ENCODE results near the gene CCDC179. TPM values are rescaled to one million over a fixed set of nuclear protein-coding genes. Genes with fewer than 3 reads are reported as not detected.

The CCDC179 gene
- total RNA-seq, 1 donor, result not detected

- peak overlapping the region; percentile 69 for H3K4me2 ChIP-seq (ENCODE audit: insufficient read depth, low read length)
- peaks cover 6% of the 10 kb centered on the region for H3K79me2 ChIP-seq (ENCODE audit: insufficient read depth, low read length)
- TF ChIP-seq, protein P1, sequence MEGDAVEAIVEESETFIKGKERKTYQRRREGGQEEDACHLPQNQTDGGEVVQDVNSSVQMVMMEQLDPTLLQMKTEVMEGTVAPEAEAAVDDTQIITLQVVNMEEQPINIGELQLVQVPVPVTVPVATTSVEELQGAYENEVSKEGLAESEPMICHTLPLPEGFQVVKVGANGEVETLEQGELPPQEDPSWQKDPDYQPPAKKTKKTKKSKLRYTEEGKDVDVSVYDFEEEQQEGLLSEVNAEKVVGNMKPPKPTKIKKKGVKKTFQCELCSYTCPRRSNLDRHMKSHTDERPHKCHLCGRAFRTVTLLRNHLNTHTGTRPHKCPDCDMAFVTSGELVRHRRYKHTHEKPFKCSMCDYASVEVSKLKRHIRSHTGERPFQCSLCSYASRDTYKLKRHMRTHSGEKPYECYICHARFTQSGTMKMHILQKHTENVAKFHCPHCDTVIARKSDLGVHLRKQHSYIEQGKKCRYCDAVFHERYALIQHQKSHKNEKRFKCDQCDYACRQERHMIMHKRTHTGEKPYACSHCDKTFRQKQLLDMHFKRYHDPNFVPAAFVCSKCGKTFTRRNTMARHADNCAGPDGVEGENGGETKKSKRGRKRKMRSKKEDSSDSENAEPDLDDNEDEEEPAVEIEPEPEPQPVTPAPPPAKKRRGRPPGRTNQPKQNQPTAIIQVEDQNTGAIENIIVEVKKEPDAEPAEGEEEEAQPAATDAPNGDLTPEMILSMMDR (IDR thresholded peaks at IDR 0.05; ENCODE audit: extremely low read depth, low read depth, low read length), result no peak
- no peaks in the 10 kb centered on the region for H3K27me3 ChIP-seq (ENCODE audit: insufficient read depth, low read length)
- H4K20me1 ChIP-seq (ENCODE audit: insufficient read depth, low read length), result no peaks in the 10 kb centered on the region
- H3K4me3 ChIP-seq (ENCODE audit: insufficient read depth, low read length), result peak overlapping the region; percentile 91
- H2AFZ ChIP-seq (ENCODE audit: low read length), result peak overlapping the region; percentile 75
- no peak overlapping the region for H3K27ac ChIP-seq (ENCODE audit: low read depth, low read length)
- no peak for DNase-seq (ENCODE audit: insufficient read length, low spot score, missing footprints)
- no peaks in the 10 kb centered on the region for H3K36me3 ChIP-seq (ENCODE audit: insufficient read depth, low read length)
- H3K9me3 ChIP-seq (ENCODE audit: low read depth, low read length), result no peaks in the 10 kb centered on the region
- peaks cover 5% of the 10 kb centered on the region for H3K4me1 ChIP-seq (ENCODE audit: insufficient read depth, low read length)
These were observed 30.2 kb downstream of the CCDC179 start for GRCh38 chr11:22830082-22830414.

- Histone ChIP-seq H3K4me1 (ENCODE audit: insufficient read depth, low read length) (peaks cover 5% of the 10 kb centered on the region), H3K27me3 (ENCODE audit: insufficient read depth, low read length) (no peaks in the 10 kb centered on the region), H2AFZ (ENCODE audit: low read length) (peak within 1 kb of the TSS; percentile 94), H3K27ac (ENCODE audit: low read depth, low read length) (peak within 1 kb of the TSS; percentile 37), H4K20me1 (ENCODE audit: insufficient read depth, low read length) (no peaks in the 10 kb centered on the region), H3K4me3 (ENCODE audit: insufficient read depth, low read length) (peak within 1 kb of the TSS; percentile 91), H3K79me2 (ENCODE audit: insufficient read depth, low read length) (peaks cover 6% of the 10 kb centered on the region), H3K4me2 (ENCODE audit: insufficient read depth, low read length) (peak within 1 kb of the TSS; percentile 90), H3K36me3 (ENCODE audit: insufficient read depth, low read length) (no peaks in the 10 kb centered on the region), H3K9me3 (ENCODE audit: low read depth, low read length) (no peaks in the 10 kb centered on the region)
- TF ChIP-seq, protein P1 (IDR thresholded peaks at IDR 0.05; ENCODE audit: extremely low read depth, low read depth, low read length), result peak; percentile 46
- DNase-seq (ENCODE audit: insufficient read length, low spot score, missing footprints), result peak; percentile 92
These were observed 30.8 kb downstream of the CCDC179 start, which contains the start of gene SVIP for GRCh38 chr11:22829231-22830081. TSS of gene SVIP (minus strand) at chr11:22829801. CDS start at chr11:22829748, 53 bp downstream.

GRCh38 chr11:22828373-22828772 lies 31.9 kb downstream of the CCDC179 start:
- TF ChIP-seq, protein P1 (IDR thresholded peaks at IDR 0.05; ENCODE audit: extremely low read depth, low read depth, low read length), result no peak
- Histone ChIP-seq H3K9me3 (ENCODE audit: low read depth, low read length) (no peaks in the 10 kb centered on the region), H3K27me3 (ENCODE audit: insufficient read depth, low read length) (no peaks in the 10 kb centered on the region), H2AFZ (ENCODE audit: low read length) (no peak overlapping the region), H3K4me2 (ENCODE audit: insufficient read depth, low read length) (peak overlapping the region; percentile 90), H3K36me3 (ENCODE audit: insufficient read depth, low read length) (no peaks in the 10 kb centered on the region), H3K4me1 (ENCODE audit: insufficient read depth, low read length) (peaks cover 5% of the 10 kb centered on the region), H3K4me3 (ENCODE audit: insufficient read depth, low read length) (no peak overlapping the region), H3K79me2 (ENCODE audit: insufficient read depth, low read length) (peaks cover 6% of the 10 kb centered on the region), H3K27ac (ENCODE audit: low read depth, low read length) (no peak overlapping the region), H4K20me1 (ENCODE audit: insufficient read depth, low read length) (no peaks in the 10 kb centered on the region)
- DNase-seq (ENCODE audit: insufficient read length, low spot score, missing footprints), result no peak

GRCh38 chr11:22822203-22822602 lies 38.1 kb downstream of the CCDC179 start:
- TF ChIP-seq, protein P1 (IDR thresholded peaks at IDR 0.05; ENCODE audit: extremely low read depth, low read depth, low read length), result no peak
- H3K4me3 ChIP-seq (ENCODE audit: insufficient read depth, low read length), result no peak overlapping the region
- no peak overlapping the region for H2AFZ ChIP-seq (ENCODE audit: low read length)
- no peaks in the 10 kb centered on the region for H3K27me3 ChIP-seq (ENCODE audit: insufficient read depth, low read length)
- H3K9me3 ChIP-seq (ENCODE audit: low read depth, low read length), result no peaks in the 10 kb centered on the region
- H4K20me1 ChIP-seq (ENCODE audit: insufficient read depth, low read length), result no peaks in the 10 kb centered on the region
- DNase-seq (ENCODE audit: insufficient read length, low spot score, missing footprints), result no peak
- H3K4me1 ChIP-seq (ENCODE audit: insufficient read depth, low read length), result no peaks in the 10 kb centered on the region
- H3K4me2 ChIP-seq (ENCODE audit: insufficient read depth, low read length), result no peak overlapping the region
- no peaks in the 10 kb centered on the region for H3K36me3 ChIP-seq (ENCODE audit: insufficient read depth, low read length)
- H3K79me2 ChIP-seq (ENCODE audit: insufficient read depth, low read length), result no peaks in the 10 kb centered on the region
- no peak overlapping the region for H3K27ac ChIP-seq (ENCODE audit: low read depth, low read length)

All from osteoblast (primary cell).